GM19463 (cell line): ENCODE results near the gene ZNF778.

ENCODE experiments used
- ATAC-seq: cut with Tn5 transposase; IDR thresholded peaks from one replicate; pipeline ENCODE4 v1.9.1; 2021; ENCODE audit warnings: mild to moderate bottlenecking, moderate library complexity; ENCODE audit not compliant: unreplicated experiment

The ZNF778 gene

DNA sequence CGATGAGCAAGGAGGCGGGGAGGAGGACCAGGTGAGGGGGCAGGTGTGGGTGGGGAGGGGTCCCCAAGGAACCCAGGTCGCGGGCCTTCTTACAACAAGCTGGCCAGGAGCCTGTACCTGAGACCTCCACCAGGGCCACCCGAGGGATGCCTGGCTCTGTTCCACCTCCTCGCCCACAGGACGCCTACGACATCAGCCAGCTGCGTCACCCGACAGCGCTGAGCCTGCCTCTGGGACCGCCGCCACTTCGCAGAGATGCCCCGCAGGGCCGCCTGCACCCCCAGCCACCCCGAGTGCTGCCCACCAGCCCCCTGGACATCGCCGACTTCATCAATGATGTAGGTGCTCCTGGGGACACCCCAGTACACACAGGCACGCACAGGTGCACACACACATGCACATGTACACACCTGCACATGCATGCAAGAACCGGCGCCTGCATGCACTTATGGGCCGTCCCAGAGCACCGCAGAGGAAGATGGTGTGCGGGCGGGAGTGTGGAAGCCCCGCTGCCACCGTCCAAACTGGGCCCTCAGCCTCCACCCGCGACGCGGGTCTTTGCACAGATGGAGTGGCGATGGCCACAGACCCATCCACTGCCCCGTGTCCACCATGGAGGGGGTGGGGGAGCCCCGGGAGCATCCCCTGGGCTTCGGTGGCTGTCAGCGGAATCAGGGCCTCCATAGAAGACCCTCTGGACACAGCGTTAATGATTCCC, 23.8 kb upstream of the ZNF778 start:
- no peak for ATAC-seq

DNA sequence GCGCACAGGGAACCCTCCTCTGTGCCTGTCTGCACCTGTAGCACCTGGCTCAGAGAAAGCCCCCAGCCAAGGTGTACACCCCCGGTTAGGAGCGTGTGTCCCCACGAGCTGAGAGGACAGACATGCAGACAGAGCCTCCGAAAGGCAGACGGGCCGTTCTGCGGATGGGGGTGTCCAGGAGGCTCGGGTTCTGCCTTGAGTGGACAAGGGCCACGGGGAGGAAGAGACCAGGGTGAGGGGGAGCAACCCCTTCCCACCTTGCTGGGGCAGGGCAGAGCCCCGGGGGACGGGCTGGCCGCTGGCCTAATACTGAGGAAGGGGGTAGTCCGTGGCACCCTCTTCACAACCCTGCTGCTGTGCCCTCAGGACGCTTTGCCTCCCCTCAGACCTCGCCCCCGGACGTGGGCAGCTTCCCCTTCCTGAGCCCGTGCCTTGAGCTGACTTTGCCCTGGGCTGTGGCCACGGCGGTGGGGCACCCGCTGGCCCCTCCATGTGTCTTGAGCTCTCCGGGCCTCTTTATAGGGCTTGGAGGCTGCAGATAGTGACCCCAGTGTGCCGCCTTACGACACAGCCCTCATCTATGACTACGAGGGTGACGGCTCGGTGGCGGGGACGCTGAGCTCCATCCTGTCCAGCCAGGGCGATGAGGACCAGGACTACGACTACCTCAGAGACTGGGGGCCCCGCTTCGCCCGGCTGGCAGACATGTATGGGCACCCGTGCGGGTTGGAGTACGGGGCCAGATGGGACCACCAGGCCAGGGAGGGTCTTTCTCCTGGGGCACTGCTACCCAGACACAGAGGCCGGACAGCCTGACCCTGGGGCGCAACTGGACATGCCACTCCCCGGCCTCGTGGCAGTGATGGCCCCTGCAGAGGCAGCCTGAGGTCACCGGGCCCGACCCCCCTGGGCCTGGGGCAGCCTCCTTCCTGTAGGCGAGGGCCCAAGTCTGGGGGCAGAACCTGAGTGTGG, 22.9 kb upstream of the ZNF778 start:
- no peak for ATAC-seq

DNA sequence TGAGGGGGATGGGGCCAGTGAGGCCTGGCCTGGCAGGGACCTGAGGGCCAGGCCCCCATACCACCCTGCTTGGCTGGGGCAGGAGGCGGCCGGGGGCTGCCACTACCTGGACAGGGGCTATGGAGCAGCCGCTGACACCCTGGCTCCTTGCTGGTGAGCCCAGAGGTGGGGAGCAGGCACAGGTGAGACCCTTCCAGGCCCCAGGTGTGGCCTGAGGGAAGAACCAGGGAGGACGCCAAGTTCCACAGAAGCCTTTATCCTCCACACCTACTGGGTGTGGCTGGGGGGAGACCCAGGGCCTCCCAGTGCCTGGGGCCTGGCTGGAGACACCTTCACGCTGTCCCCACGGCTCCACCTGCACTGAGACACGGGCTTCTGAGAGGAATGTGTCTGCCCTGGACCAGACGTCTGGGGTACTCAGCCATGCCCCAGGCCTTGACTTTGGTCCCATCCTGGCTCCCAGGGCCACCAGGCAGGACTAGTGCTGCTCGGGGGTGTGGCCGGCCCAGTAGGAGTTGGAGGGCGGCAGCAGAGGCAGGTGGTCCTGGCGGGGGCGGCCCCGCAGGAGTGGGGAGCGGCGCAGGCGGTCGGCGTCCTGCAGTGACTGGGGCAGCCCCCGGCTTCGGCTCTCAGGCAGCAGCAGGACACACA, 21.9 kb upstream of the ZNF778 start:
- ATAC-seq: no peak

DNA sequence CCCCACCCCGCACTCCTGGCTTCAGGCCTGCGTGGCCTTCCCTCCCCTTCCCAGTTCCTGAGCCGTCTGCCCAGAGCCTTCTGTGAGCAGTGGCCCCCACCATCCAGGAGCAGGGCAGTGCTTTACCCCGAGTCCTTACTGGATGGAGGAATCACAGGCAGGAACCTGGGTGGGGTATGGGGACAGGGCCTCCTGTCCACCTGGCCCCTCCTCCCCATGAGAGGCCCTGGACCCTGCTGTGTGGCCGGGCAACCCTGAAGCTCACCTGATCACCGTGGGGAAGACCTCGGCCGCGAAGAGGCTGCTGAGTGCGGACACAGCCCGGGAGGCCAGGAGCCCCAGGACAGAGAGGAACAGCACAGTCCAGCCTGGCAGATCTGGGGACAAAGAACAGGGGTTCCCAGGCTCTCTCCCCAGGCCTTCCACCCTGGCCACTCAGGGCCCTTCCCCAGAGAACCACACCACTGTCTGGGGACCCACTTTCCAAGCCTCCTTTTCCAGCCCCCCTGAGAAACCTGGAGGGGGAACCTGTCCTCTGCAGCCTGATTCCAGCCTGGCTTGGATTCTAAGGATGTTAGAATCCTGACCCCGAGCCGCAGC, 20.4 kb upstream of the ZNF778 start:
- no peak for ATAC-seq

DNA sequence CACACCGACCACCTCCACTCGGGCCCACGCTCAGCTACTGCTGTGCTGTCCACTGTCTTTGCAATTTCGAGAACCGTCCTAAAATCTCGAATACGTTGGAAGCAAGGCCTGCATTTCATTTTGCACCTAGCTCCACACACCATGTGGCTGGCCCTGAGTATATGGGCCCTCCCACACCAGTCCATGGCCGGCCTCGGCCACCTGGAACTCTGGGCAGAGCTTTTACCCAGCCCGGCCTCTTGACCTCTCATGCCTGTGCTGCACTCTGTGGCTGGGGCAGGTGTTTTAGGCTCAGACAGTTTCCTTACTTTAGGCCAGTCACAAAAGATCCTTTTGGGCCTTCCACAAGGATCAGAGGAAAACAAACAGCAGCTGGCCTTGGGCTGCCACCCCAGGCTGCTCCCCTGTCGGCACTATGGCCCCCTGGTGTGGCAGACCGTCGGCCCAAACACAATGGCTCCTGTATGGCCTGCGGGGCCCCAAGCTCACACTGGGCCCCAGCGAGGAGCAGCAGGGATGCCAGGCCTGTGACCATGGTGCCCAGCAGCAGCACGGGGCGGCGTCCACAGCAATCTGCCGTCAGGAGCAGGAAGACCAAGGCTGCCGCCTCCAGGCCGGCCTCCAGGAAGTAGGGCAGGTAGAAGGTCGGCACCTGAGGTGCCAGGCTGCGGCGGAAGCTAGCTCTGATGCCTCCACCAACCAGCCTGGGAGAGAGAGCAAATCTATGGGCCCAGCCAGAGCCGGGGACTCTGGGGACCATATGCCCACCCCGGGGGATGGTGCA, 19.7 kb upstream of the ZNF778 start:
- ATAC-seq: no peak

DNA sequence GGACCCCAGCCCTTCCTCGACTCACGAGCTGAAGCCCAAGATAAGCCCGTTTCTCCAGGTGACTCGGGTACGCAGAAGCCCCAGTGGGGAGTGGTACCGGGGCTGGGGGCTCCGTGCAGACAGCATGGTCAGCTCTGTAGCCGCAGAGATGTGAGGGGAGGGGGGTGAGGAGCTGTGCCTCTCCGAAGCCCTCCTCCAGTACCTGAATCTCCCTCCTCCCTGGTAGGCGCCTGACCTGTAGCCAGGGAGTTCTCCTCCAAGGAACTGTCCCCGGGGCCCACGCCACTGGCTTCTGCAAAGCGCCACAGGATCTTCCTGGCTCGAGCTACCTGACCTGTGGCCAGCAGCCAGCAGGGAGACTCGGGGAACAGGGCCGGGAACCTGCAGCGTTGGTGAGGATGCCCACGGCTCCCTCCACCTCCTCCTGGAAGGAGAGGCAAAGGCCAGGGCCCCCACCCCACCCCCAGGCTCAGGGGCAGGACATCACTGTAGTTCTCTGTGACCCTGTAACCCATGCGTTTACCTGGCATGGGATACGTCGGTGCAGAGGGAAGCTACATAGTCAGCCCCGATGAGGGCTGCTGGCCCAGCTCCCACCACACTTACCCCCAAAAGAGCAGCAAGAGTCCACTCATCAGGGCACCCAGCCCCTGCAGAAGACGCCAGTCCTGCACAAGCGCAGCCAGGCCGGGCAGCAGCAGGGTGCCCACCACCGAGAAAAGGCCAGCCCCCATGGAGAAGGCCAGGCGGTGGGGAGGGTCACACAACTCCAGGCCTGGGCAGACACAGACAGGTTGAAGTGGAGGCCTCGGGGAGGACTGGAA, 18.9 kb upstream of the ZNF778 start:
- ATAC-seq: no peak

DNA sequence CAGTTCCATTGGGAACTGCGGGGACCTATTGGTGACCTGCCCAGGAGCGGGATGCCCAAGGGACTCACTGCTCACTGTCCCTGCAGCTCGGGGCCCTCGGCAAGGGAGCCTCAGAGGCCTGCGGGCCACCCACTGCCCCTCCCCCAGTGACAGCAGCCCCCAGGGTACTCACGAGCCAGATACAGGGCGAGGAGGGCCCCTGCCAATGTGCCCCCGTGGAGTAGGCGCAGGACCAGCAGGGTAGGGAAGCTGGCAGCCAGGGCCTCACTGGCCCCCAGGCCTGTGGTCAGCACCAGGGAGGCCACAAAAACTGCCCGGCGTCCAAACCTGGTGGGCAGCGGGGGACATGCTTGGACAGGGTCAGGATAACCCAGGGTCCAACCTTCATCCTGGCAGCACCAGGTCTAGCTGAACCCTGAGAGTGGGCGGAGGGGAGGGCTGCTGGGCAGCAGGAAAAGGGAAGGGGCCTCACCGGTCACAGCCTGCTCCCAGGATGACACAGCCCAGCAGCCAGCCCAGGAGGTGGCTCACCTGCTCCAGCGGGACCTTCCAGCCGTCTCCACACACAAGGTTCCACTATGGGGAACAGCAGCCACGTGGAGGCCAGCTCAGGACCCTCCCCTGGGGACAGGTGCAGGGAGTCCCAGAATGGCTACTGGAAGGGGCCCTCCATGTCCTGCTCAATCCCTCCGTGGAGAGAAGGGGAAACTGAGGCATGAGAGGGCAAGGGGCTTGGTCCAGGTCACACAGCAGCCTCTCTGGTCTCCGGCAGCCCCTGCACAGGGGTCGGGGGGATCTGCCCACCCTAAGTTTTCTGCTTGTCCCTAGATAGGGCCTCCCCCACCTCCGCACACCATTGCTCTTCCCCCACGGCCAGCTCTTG, 18.0 kb upstream of the ZNF778 start:
- ATAC-seq: no peak

DNA sequence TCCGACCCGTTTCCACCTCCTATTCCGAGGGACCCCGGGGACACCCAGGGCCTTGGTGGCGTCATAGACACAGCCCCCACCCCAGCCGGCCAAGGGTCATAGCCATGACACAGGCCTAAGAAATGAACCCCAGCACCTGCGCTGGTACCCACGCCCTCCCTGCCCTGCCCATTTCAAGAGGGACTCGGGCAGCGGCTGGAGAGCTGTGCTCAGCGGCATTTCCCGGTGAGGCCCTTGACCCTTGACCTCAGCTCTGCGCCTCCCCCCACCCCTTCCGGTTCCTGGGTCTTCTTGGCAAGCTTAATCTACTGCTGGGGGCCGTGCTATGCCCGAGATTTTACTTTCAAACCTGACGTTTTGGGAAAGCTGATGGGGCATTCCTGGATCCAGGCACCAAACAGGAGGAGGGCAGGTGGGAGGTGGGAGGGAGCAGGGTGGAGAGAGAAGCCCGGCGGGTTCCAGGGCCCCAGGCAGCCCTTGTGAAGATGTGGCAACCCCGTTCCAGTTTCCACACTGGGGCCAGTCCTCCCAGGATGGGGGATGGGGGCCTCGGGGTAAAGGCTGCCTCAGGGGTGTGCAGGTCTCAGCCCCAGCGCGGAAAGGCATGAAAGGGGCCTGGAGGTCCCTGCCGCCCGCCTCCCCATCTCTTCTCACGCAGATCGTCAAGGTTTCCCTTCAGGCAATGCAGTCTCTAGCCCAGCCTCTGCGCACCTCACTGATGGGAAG, 17.2 kb upstream of the ZNF778 start, which contains the start of gene SLC22A31:
SLC22A31 (minus strand) TSS at position 414 of the 726 bp plus-strand sequence; CDS start at position 378, 36 bp downstream.
- ATAC-seq: no peak

DNA sequence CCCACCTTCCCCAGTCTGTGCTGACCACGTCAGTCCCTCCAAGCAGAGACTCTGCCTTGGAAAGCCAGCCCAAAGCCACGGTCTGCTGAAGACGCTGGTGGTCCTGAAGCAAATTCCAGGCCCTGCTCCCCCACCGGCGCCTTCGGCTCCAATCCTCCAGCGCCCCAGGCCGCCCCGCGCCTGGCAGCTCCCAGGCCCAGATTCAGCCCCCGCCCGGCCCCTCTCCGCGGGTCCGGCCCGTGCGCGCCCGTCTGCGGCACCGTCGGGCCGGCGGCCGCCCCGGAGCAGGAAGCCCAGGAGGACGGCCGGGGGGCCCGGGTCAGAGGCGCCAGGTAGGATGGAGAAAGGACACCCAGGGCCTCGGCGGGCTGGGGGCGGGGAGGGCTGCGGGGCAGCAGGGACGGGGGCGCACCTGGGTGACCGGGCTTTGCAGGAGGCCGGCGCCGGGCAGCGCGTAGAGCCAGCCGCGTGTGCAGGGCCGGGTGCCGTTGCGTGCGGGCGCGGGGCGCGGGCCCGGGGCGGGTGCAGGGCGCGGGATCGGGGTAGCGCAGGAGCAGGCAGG, 16.6 kb upstream of the ZNF778 start:
- no peak for ATAC-seq

DNA sequence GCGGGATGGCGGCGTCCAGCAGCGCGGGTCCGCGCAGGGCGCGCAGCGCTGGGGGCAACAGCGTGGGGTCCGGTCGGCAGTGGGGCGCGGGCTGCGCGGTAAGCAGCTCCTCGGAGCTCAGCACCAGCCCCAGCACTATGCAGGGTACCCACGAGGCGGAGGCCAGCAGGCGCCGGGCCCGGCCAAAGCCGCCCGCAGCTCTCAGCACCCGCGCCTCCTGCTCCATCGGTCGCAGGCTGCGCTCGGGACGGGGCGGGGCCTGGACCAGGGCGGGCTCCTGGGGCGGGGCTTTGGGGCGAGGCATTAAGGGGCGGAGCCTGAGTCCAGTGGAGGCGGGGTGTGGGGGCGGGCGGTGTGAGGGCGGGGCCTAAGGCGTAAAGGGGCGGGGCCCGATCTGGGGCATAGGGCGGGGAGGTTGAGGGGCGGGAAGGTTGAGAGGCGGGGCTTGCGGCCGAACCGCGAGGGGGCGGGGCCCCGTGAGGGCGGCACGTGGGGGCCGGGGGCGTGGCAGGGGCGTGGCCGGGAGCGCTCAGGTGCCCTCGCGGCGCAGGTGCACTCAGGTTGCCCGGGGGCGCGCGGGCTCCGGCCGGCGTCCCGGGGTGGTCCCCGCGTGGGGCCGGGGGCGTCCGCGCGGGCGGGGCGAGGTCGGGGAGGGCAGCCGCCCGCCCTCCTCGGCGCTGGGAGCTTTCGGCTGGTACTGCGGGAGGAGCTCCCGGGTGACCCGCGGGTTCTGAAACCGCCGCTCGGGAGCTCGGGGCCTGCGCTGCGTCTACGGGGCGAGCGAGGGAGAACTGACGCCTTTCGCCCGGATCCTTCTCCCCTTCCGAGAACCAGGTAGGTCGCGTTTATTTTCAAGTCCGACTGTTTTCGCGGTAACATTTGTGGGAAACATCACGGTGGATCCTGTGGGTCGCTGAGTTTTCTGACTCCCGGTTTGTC, 15.8 kb upstream of the ZNF778 start:
- no peak for ATAC-seq

DNA sequence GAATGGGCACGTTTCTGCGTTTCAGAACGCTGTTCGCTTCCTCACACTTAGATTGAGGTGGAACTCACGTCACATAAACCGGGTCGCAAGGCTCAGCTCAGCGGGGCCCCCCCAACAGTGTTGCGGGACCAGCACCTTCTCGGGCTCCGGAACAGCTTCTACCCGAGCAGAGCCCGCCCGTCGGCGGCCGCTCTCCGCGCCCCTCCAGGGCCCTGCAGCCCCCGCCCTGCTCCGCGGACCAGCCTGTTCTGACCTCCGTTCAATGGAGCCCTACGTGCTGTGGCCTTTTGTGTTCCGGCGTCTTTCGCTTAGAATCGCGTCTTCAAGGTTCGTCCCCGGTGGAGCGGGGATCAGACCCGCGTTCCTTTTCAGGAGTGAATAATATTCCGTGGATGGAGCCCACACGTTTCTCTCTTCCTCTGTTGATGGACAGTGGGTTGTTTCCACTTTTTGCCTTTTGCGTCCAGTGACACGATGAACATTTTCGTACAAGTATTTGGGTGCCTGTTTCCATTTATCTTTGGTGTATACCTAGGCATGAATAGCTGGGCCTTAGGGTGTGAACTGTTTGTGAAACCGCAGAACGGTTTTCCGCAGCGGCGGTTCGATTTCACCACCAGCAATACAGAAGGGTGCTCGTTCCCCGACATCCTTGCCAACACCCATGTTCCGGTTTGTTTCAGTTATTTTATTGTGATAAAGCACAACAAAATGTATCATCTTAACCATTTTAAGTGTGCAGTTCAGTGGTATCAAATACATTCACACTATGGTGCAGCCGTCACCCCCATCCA, 14.9 kb upstream of the ZNF778 start:
- ATAC-seq: no peak

DNA sequence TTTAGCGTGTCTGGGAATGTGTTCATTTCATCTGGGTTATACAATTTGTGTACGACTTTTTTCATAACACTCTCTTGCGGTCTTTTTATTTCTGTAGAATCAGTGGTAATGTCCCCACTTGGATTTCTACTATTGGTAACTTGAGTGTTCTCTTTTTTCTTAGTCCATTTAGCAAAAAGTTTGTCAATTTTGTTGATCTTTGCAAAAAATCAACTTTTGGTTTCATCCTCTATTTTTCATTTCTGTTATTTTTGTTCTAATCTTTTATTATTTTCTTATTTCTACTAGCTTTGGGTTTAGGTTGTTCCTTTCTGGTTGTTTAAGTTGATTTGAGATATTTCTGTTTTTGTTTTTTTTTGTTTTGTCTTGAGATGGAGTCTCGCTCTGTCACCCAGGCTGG, 9.5 kb upstream of the ZNF778 start:
- ATAC-seq: no peak

DNA sequence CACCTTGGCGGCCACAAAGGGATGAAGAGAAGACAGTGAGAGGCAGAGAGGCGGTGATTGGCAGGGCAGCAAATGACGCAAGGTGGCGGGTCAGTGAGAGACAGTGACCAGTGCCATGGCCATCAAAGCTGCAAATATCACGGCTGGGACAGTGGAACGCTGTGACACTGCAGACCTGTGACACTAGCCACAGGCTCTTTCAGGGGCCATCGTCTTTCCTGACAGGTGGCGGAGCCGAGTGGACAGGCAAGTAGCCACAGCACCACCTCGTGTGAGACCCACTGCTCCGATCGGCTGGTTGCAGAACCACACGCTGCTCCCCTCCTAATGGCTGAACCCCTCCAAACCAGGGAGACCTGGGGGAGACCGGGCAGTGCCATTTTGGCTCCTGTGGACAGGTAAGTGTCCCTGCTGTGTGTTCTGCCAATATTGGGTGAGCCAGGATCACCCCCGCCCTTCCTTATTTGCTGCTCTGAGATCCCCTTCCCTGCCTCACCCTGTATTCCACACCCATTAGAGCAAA, 7.9 kb upstream of the ZNF778 start:
- ATAC-seq: no peak

DNA sequence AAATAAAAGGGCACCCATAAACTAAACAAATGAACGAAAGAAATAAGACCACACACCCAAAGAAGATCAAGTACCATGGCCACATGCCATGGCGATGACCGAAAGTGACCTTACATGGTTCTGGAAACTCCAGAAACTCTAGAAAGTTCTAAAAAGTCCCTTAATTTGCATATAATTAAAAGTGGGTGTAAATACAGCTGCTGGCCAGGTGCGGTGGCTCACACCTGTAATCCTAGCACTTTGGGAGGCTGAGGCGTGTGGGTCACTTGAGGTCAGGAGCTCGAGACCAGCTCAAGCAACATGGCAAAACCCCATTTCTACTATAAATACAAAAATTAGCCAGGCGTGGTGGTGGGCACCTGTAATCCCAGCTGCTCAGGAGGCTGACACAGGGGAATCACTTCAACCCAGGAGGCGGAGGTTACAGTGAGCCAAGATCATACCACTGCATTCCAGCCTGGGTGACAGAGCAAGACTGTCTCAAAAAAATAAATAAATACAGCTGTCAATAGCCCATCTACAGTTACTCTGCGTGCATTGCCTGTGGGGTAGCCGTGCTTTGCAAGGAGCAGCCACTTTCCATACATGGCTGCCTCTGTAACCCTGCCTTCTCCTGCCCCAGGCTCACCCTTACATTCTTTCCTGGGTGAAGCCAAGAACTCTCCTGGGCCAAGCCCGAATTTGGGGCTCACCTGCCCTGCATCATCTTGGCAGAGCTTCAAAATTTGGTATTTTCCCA, 7.2 kb upstream of the ZNF778 start:
- ATAC-seq: no peak
